Islet of Langerhans (tissue), 1 donor: ENCODE data around the gene GPC3.
A peak's percentile ranks its signal among the peaks of the same experiment; 100 is the strongest.
"Not testable (repeated sequence)": the region's sequence is repeated elsewhere in the genome, so short reads cannot be mapped to it uniquely, and the experiment has no call there.

Experiments used
- FAIRE-seq: peaks from one replicate; lab custom pipeline; 2011; peaks lifted over from hg19 to GRCh38; lab: Jason Lieb, UNC

Gene GPC3

DNA sequence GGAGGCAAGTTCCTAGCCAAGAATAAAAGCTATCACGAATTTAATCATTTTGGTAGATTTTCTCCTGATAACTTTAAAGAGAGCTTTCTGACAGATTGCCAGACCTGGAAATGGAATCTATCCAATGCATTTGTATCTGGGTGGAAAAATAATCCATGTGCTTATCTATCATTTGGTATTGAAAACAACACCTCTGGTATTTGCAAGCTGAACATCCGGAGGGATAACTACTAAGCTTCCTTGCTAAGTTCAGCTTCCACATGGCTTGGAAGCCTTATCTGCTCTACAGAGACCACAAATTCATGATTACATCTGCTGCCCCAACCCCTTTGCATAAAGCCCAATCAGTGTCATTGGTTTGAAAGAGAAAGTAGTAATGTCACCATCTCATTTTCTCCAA, 230.7 kb downstream of the GPC3 start:
- FAIRE-seq: no peak

DNA sequence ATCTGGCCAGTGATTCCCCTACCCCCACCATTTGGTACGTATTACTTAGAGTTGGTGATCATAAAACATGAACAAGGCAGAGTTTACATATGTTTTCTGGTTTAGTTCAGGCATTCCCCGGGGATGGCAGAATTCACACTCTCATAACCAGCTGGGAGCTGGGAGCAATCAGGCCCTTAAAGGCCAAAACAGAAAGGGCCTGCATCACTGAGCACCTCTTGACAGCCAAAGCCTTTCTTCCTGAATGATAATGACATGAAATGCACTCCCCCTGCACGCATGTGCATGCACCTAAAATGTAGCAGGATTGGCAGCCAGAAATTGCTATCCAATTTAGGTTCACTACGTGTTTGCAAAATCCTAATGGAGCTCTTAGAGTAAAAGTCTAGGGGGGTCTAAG, 235.4 kb downstream of the GPC3 start:
- FAIRE-seq: no peak

DNA sequence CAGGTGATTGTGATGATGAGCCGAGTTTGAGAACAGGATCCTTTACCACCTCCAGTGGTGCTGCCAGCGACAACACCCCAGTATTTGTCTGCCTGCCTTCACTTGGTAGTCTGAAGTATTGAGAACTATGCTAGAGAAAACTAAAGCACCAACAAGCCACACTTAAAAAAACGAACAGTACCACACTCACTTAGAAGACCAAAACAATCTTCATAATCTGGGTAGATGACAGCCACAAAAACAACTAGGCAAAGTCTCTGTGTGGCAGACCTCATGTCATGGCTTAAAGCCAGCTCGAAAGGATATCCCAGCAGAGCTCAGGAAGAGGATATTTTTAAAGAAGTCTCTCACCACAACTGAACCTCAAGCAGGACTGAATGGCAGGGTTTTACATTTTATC, 236.0 kb downstream of the GPC3 start:
- FAIRE-seq: no peak

DNA sequence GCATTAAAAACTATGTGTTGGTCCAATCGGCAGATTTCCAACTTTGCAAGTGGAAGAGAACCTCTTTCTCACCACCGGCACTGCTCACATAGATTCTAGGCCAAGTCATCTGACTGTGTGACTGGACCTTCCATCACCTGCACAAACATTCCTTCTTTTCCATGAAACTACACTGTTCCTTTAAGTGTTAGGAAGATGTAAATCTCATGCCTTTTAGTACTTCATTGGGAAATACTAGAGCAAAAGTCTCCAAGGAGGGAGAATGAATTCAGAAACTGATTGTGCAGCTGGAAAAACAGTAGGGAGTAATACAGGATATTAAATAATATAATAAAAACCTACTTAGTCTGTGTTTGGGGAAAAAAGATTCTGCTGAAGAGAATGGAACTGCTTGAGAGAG, 238.2 kb downstream of the GPC3 start:
- no peak for FAIRE-seq

DNA sequence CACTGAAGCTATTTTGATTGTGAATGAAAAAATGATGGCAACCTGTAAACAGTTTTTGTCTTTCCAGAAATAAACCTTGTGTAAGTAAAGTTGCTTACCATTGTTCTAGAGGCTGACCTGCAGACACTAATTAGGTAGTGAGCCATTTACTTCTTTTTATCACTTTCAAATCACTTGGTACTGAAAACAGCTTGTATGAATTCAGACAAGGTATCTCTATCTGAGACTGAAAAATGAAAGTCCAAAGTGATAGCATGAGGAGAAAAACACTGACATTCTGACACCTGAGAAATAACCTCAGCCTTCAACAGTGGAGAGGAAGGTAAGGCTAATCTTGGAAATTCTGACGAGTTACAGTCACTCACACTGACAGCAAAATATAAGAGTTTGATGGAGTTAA, 238.8 kb downstream of the GPC3 start:
- peak; percentile 5 for FAIRE-seq

DNA sequence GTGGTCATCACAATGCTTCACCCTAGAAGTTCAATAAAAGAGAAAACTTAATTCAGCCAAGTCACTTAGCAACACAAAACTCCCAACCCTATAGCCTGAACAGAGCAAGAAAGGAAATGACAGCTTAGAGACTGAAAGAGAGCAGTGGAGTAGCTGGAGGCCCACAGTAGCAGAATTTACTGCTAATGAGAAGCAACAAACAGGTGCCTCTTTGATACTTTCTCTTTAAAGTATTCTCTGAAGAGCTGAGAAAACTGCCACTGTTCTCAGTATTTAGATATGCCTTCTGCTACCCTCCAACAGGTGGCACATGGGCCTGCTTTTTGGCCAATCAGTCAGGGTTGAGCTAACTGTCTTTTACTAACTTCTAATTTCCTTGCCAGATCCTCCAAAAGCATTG, 240.0 kb downstream of the GPC3 start:
- no peak for FAIRE-seq

DNA sequence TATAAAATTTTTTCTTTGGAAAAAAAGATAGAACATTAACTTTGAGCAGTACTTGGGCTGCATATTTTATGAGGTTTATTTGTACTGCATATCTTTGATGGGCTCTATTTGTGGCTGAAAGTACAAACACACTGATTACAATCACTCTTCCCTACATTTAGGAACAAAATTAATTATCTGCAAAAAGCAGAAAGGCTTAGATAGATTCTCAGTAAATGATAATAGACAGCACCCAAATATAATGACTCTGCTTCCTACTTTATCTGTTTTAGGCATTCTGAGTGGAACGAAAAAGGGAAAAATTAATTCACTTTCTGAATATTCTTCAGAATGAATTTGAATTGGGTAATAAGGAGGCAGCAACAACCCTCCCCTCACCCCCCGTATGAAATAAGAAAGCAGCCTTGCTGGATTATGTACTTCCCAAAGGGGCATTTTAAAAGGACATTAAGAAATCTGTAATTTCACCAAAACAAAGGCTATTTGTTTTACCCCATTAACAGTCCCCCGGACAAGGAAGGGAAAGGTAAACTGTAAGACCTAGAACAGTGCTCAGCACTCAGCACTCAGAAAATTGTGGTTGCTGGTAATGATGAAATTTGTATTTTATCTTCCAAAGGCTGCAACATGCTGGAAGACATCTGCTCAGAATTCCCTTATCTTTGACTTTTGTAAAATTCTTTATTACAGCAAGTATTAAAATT, 242.6 kb downstream of the GPC3 start:
- FAIRE-seq: no peak

DNA sequence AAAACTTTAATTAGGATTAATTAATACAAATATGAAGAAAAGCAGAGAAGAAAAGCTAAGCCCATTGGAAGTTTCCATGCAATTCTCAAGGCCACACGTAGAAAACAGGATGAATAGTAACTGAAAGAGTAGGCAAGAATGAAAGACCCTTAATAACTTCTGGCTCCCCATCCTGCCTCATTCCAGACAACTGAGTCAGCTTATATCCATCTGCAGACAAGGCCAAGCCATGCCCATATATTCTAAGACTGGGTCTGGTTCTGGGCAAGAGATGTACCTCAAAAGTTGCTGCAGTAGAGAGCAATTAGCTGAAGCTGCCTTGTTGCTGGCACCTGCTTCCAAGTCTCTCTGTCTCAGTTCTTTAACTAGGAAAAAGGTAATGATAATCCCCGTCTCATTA, 244.1 kb downstream of the GPC3 start:
- no peak for FAIRE-seq

DNA sequence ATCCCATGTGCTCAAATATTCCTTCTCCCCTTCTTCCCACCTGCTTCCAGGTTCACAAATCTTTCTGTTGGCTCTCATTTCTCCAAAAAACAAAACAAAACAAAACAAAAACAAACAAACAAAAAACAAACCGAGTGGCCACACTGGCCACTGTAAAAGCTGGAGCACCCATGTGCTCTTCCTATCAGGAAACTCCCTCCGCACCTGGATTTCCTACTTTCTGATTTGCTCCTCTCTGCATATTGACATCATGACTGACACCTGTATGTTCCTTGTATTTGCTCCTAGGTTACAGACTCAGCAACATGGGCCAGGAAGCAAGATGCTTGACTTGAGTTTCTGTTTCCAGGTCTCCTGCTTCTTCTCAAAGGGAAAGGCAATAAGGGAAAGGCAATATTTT, 258.8 kb downstream of the GPC3 start:
- no peak for FAIRE-seq

DNA sequence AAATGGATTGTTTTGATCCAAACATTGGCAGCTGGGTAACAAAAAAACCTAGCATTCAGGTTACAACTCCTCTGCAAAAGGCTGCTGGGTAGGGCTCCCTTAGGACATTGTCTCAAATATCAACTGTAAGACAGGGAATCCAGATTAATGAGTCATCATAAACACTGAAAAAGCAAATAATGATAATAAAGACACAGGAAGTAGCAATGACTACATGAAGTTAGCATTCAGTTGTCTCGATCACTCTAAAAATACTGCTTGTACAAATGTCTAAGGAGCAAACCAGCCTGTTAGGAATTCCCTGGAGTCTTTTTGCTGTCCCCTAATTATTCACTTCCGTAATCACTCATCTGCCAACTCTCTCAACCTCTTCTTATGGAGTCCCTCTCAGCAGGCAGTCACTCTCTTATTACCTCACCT, 259.2 kb downstream of the GPC3 start:
- no peak for FAIRE-seq

DNA sequence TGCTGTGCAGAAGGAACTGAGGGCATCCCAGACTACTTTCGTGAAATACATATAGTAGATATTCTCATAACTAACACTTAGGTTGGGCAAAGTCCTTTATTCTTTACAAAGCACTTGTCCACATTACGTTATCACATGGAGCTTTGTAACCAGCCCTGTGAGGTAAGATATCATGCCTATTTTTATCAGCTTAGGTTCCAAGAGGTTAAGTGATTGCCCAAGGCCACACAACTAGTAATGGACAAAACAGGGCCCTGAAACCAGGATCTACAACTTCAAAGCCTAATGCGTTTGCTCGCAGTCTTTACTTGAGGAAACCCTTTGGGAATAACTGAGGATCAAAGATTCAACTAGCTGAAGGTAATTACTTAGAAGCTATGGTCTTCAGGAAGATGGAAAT, 261.5 kb downstream of the GPC3 start:
- no peak for FAIRE-seq

DNA sequence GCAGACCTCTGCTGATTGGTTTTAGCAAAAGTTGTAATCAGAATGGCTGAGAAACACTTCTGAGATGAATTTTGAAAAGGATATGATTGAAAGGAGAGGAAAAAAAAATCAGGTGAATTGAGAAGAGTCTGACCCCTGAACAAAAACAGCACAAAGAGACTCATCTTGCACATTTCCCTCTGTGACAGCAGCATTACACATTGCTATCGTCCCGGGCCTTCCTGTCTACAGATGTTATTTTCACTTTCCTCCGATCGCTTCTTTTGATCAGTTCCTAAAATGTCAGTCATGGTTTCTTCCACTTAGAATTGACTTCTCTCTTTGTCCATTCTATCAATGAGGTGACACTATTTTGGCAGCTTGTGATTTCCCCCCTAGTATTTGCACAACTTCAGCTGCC, 262.6 kb downstream of the GPC3 start:
- FAIRE-seq: no peak

DNA sequence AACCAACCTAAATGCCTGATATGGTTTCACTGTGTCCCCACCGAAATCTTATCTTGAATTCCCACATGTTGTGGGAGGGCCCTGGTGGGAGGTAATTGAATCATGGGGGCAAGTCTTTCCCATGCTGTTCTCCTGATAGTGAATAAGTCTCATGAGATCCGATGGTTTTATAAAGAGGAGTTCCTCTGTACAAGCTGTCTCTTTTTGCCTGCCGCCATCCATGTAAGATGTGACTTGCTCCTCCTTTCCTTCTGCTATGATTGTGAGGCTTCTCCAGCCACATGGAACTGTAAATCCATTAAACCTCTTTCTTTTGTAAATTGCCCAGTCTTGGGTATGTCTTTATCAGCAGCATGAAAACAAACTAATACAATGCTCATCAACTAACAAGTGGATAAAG, 265.1 kb downstream of the GPC3 start:
- FAIRE-seq: not testable (repeated sequence)

DNA sequence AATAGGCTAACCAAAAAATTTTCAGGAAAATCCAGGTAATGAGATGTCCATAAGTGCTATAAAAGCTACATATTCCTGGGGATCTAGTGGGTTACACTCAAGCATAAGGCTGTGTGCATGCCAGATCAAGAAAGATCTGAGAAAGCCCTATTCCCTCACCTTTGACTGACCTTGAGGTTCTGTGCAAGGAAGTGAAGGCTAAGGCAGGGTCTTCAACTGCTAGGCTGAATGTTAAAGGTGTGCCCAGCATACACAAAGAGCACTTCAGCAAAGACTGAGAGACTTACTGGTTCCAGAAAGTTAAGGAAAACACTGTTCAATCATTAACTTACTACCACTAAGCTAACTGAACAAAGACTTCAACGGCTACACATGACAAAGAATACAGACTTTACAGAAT, 269.7 kb downstream of the GPC3 start:
- FAIRE-seq: no peak

DNA sequence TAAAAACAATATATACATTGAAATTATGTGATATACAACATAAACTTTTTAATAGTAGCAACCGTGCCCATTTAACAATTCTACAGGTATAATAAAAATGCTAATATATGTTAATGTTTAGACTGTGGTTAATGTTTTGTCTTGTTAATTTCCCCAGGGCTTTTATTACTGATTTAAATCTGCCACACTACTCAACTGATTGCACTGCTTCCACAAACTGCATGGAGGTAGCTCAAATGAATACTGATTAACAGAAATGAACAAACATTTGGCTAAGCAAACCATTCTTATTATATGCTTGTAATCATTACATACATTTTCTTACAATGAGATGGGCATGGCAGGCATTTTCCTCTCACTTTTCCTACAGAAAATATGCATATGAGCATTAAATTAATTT, 275.9 kb downstream of the GPC3 start:
- no peak for FAIRE-seq

DNA sequence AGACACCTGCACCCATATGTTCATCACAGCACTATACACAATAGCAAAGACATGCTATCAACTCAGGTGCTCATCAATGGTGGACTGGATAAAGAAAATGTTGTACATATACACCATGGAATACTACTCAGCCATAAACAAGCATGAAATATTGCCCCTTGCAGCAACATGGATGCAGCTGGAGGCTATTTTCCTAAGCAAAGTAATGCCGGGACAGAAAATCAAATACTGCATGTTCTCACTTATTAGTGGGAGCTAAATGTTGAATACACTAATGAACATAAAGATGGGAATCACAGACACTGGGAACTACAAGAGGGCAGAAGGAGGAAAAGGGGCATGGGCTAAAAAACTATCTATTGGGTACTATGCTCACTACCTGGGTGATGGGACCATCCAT, 278.5 kb downstream of the GPC3 start:
- FAIRE-seq: no peak

DNA sequence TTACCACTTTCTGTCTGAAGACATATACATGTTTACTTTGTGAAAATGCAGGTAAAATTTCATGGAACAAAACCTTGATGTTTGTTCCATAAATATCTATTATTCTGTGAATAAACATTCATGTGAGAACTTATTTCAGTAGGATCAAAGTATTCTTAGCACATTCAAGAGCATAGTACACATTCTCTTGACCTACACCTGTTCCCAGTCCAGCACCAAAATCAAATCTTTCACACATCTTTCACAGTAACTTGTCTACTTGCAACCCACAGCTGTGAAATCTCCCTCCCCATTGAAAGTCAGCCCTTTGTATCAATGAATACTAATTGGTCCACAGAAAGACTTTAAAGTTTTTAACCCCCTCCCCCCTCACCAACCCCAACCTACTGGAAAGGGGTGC, 283.2 kb downstream of the GPC3 start:
- no peak for FAIRE-seq

DNA sequence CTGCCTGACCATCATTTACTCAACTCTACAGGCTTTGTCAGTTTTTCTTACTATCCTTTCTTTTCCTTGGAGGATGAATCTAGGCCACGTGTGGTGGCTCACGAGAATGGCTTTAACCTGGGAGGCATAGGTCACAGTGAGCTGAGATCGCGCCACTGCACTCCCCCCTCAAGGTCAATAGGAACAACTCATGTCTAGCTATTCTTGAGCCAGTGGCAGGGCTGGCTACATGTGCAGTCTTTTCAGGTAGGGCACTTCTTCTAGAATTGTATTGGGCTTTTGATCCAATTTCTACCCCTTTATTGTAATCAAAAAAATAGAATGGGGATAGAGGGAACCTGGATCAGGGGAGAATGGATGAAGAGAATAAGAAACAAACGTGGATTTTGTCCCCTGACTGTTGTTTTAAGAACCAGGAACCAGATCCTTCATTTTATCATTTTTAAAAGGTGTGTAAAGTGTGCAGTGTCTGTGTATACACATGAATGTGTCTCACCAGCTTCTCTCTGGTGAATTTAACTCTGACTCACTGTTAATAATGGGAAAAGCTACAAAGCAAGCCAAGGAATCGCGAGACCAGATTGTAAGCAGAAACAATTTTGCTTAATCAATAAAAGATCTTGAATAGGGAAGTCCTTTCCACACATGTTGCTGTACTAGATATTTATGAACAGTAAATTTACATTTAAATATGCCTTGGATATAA, 286.2 kb downstream of the GPC3 start:
- peak; percentile 72 for FAIRE-seq

DNA sequence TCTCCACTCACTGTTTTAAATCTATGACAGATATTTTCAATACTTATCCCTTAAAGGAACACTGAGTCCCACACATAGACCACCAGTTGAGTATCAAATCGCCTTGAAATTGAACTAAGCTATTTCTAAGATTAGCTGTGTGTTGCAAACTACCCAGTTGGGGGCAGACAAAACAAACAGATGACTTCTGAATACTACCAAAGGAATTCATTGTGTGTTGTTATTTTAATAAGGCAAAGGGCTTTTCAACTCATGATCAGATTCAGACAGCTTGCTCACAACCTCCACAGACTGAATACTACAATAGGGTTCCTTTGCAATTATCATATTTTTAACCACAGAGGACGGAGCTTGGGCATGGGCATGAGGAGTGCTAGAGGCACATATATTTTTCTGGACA, 287.1 kb downstream of the GPC3 start:
- no peak for FAIRE-seq

DNA sequence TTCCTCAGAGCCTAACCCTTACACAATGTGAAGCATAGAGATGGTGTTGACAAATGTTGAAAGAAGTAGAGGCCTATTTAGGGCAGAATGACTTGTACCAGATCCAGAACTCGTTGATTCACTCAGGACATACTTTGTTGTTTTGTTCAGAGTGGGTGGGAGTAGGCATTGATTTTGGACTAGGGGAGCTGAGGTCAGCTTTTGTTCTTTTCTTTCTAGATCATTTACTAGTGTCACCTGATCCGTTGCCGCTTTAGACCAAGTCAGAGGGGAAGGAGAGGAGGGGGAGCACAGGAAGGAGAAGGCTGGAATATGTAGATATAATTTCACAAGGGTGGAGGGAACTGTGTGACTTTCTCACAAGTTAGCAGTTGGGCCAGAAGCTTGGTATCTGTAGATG, 287.7 kb downstream of the GPC3 start:
- no peak for FAIRE-seq

DNA sequence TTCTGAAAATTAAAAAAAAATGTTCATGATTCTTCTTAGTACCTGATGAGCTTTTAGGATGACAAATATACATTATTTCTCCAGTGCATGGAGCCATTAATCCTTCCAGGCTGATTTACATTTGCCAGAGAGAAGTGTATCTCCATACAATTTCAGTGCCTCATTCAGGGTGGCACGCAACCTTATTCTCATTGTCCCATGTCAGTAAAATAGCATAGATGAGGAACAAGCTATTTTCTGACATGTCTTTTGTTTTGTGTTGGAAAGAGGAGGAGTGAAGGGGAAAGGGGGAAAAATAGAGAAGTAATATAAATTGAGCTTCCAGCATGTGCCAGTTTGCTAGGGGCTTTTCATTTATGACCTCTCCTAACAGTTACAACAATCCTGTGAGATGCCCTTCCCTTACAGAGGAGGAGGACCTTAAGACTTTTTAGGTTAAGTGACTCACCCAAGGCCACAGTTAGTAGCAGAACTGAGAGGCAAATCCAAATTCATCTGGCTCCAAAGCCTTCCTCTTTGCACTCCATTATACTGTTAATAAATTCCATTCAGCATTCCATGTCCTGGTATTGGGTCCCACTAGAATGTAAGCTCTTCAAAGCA, 295.3 kb downstream of the GPC3 start:
- FAIRE-seq: no peak

DNA sequence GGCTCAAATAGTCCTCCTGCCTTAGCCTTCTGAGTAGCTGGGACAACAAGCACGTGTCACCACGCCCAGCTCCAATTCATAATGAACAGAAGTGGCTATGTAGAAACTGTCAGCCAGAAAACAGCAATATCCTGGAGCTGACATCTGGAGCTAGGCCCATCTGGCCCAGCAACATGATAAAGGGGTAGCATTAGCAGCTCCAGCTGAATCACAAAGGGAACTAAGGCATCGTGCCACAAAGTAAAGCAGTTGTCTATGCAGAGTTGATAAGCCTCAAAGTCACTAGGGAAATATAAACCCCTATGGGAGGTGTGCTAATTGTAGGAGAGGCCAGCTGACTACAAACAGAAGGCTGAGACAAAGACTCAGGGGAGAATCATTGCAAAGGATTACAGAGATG, 299.6 kb downstream of the GPC3 start:
- FAIRE-seq: no peak

DNA sequence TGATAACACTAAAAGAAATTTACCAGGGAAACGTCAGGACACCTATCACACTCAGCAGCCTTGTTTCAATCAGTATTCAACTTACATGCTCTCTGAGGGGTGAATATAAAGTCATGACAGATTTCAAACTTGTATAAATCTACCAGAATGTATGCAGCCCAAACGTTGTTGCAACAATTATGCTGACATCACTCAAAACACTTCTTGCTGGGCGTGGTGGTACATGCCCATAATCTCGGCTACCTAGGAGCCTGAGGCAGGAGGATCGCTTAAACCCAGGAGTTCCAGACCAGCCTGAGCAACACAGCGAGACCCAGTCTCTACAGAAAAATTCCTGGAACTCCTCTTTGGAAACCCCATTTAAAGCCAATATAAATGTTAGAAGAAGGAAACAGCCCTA, 303.5 kb downstream of the GPC3 start:
- no peak for FAIRE-seq

DNA sequence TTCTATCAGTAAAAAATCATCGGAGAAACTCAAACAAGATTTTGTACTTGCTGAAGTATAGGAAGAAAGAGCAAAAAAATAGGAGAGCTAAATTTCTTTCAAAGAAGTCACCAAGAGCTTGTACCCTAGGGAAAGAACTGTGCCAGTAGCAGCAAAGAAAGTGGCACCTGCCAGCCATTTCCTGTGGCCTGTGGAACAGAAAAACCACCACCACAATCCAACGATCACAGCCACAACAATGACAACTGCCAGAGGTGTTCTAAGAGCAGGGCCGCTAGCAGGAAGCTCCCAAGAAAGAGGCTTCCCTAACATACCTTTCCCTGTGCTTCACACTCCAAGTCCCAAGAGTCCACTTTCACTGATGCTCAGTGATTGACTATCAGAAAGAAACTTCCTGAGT, 304.0 kb downstream of the GPC3 start:
- no peak for FAIRE-seq
